IMR-90 (cell line): ENCODE results near the gene RASAL1. TPM values are rescaled to one million over a fixed set of nuclear protein-coding genes. Genes with fewer than 3 reads are reported as not detected.

ENCODE experiments used
- ATAC-seq: fragments of 200-7000 bp; cut with Tn5 transposase; 2 replicates; pipeline ENCODE4 v1.9.1; 2020; ENCODE audit warnings: low read depth, mild to moderate bottlenecking, moderate library complexity
- BruUV-seq: library from RNA; stranded (reverse); fragments of 400-500 nt; replicated peaks from 2 replicates; lab custom pipeline; 2021; lab: Mats Ljungman, UMichigan
- CTCF ChIA-PET: fragments of 300-600 bp; formaldehyde crosslinking; extraction: SDS; loops from one replicate; lab custom pipeline; 2021; ENCODE audit warnings: antibody characterized with exemption; lab: Yijun Ruan, JAX
- POLR2A ChIA-PET: fragments of 300-600 bp; sonication (Branson Sonifier 250); formaldehyde crosslinking; loops from one replicate; lab custom pipeline; 2022; ENCODE audit warnings: antibody characterized with exemption; ENCODE audit not compliant: unreplicated experiment; lab: Charles Lee
- DNase-seq: peaks from one replicate; pipeline ENCODE4 v3.0.0; 2013
- H2AFZ ChIP-seq: replicated peaks from 2 replicates; pipeline ENCODE3; 2013; ENCODE audit warnings: low read length, mild to moderate bottlenecking; ENCODE audit not compliant: poor library complexity
- H2AK5ac ChIP-seq: 2 replicates; pipeline ENCODE4 v1.6.1; 2013; ENCODE audit warnings: low read depth, low read length, inconsistent platforms
- H2AK9ac ChIP-seq: replicated peaks from 2 replicates; pipeline ENCODE3; 2013; ENCODE audit warnings: mild to moderate bottlenecking, low read depth, low read length, moderate library complexity; ENCODE audit not compliant: poor library complexity
- H2BK120ac ChIP-seq: 2 replicates; pipeline ENCODE4 v1.6.1; 2013; ENCODE audit warnings: low read depth, low read length, inconsistent platforms
- H2BK15ac ChIP-seq: 3 replicates; pipeline ENCODE4 v1.6.1; 2013; ENCODE audit warnings: low read depth, low read length, inconsistent platforms
- H2BK20ac ChIP-seq: 2 replicates; pipeline ENCODE4 v1.6.1; 2013; ENCODE audit warnings: low read depth, mild to moderate bottlenecking, inconsistent platforms, low read length, moderate library complexity
- H2BK5ac ChIP-seq: 2 replicates; pipeline ENCODE4 v1.6.1; 2013; ENCODE audit warnings: mild to moderate bottlenecking, low read depth, low read length, inconsistent platforms; ENCODE audit not compliant: poor library complexity, severe bottlenecking
- H3K14ac ChIP-seq: replicated peaks from 2 replicates; pipeline ENCODE4 v1.6.1; 2013; ENCODE audit warnings: low read depth, low read length, inconsistent platforms
- H3K18ac ChIP-seq: 2 replicates; pipeline ENCODE4 v1.6.1; 2013; ENCODE audit warnings: low read depth, low read length, control low read depth
- H3K23ac ChIP-seq: 2 replicates; pipeline ENCODE4 v1.6.1; 2013; ENCODE audit warnings: low read depth, low read length, inconsistent platforms
- H3K27ac ChIP-seq: 2 replicates; pipeline ENCODE4 v1.5.1; 2013; ENCODE audit warnings: mild to moderate bottlenecking, control low read depth, low read length; ENCODE audit not compliant: insufficient read depth
- H3K27me3 ChIP-seq: 2 replicates; pipeline ENCODE4 v1.6.1; 2013; ENCODE audit warnings: low read length; ENCODE audit not compliant: control insufficient read depth, insufficient read depth
- H3K36me3 ChIP-seq: 2 replicates; pipeline ENCODE4 v1.6.1; 2013; ENCODE audit warnings: low read length, mixed read lengths; ENCODE audit not compliant: control insufficient read depth, insufficient read depth
- H3K4ac ChIP-seq: 2 replicates; pipeline ENCODE4 v1.6.1; 2013; ENCODE audit warnings: low read depth, low read length, inconsistent platforms
- H3K4me1 ChIP-seq: 2 replicates; pipeline ENCODE4 v1.6.1; 2013; ENCODE audit warnings: low read length, mixed read lengths; ENCODE audit not compliant: control insufficient read depth, insufficient read depth
- H3K4me2 ChIP-seq: 2 replicates; pipeline ENCODE4 v1.6.1; 2013; ENCODE audit warnings: low read depth, mild to moderate bottlenecking, control low read depth, low read length, moderate library complexity
- H3K4me3 ChIP-seq: 2 replicates; pipeline ENCODE4 v1.5.1; 2013; ENCODE audit warnings: low read depth, mild to moderate bottlenecking, control low read depth, low read length, moderate library complexity; ENCODE audit not compliant: insufficient read depth
- H3K56ac ChIP-seq: 2 replicates; pipeline ENCODE4 v1.6.1; 2013; ENCODE audit warnings: low read length, inconsistent platforms; ENCODE audit not compliant: insufficient read depth; ENCODE audit errors: extremely low read depth
- H3K79me1 ChIP-seq, 2 experiments: 2 replicates each; pipeline ENCODE4 v1.6.1; 2013; ENCODE audit warnings: low read length in 2 of 2, inconsistent platforms in 1 of 2, low read depth in 1 of 2
- H3K9ac ChIP-seq: 2 replicates; pipeline ENCODE4 v1.6.1; 2013; ENCODE audit warnings: low read depth, low read length, control low read depth
- H3K9me1 ChIP-seq: 2 replicates; pipeline ENCODE4 v1.6.1; 2013; ENCODE audit warnings: low read length, inconsistent platforms; ENCODE audit not compliant: insufficient read depth
- H3K9me3 ChIP-seq: 2 replicates; pipeline ENCODE4 v1.6.1; 2013; ENCODE audit warnings: low read length; ENCODE audit not compliant: control insufficient read depth, insufficient read depth
- H4K20me1 ChIP-seq: 2 replicates; pipeline ENCODE4 v1.6.1; 2013; ENCODE audit warnings: low read length, inconsistent platforms; ENCODE audit not compliant: insufficient read depth
- H4K5ac ChIP-seq: 2 replicates; pipeline ENCODE4 v1.6.1; 2013; ENCODE audit warnings: mild to moderate bottlenecking, low read depth, low read length, control low read depth
- H4K8ac ChIP-seq, 2 experiments: 2 replicates each; pipeline ENCODE4 v1.6.1; 2013; ENCODE audit warnings: low read depth in 2 of 2, low read length in 2 of 2, control low read depth in 1 of 2, inconsistent platforms in 1 of 2
- H4K91ac ChIP-seq: 2 replicates; pipeline ENCODE4 v1.6.1; 2013; ENCODE audit warnings: low read depth, low read length, inconsistent platforms; ENCODE audit not compliant: insufficient read depth
- BHLHE40 ChIP-seq: fragments of 150-350 bp; IDR thresholded peaks from 2 replicates; pipeline ENCODE4 v1.6.1; 2016; ENCODE audit warnings: mild to moderate bottlenecking, low read depth, low read length
- CEBPB ChIP-seq: IDR thresholded peaks from 2 replicates; pipeline ENCODE4 v1.6.1; 2012; ENCODE audit warnings: low read depth, low read length, improper control_type of control experiment
- CHD1 ChIP-seq: IDR thresholded peaks from 2 replicates; pipeline ENCODE4 v1.6.1; 2012; ENCODE audit warnings: low read depth, low read length, improper control_type of control experiment
- FOS ChIP-seq: fragments of 150-350 bp; IDR thresholded peaks from 2 replicates; pipeline ENCODE4 v1.6.1; 2016; ENCODE audit warnings: low read depth, low read length
- MAFK ChIP-seq: IDR thresholded peaks from 2 replicates; pipeline ENCODE4 v1.6.1; 2012; ENCODE audit warnings: low read depth, low read length, improper control_type of control experiment
- MAZ ChIP-seq: IDR thresholded peaks from 2 replicates; pipeline ENCODE4 v1.6.1; 2012; ENCODE audit warnings: low read depth, mild to moderate bottlenecking, low read length, improper control_type of control experiment, moderate library complexity, borderline replicate concordance
- MXI1 ChIP-seq: IDR thresholded peaks from 2 replicates; pipeline ENCODE4 v1.6.1; 2012; ENCODE audit warnings: low read depth, mild to moderate bottlenecking, low read length, moderate library complexity, borderline replicate concordance
- NFE2L2 ChIP-seq: fragments of 150-350 bp; IDR thresholded peaks from 2 replicates; pipeline ENCODE4 v1.6.1; 2016; ENCODE audit warnings: low read depth, mild to moderate bottlenecking, low read length
- POLR2A ChIP-seq: IDR thresholded peaks from 2 replicates; pipeline ENCODE4 v1.6.1; 2012; ENCODE audit warnings: mild to moderate bottlenecking, low read depth, low read length
- RCOR1 ChIP-seq: IDR thresholded peaks from 2 replicates; pipeline ENCODE4 v1.6.1; 2012; ENCODE audit warnings: mild to moderate bottlenecking, low read length, improper control_type of control experiment; ENCODE audit not compliant: insufficient replicate concordance
- RFX5 ChIP-seq: IDR thresholded peaks from 2 replicates; pipeline ENCODE4 v1.8.0; 2012; ENCODE audit warnings: low read depth, mild to moderate bottlenecking, low read length, moderate library complexity
- SMC3 ChIP-seq: fragments of 150-350 bp; IDR thresholded peaks from 2 replicates; pipeline ENCODE4 v1.6.1; 2016; ENCODE audit warnings: low read depth, mild to moderate bottlenecking, antibody characterized with exemption, low read length, moderate library complexity
- WGBS, 2 experiments: methylation state at CpG; one replicate each; pipeline versions ENCODE4 v1.1.5 to v1.1.7; 2013; ENCODE audit warnings: missing lambda C conversion rate in 2 of 2; ENCODE audit not compliant: insufficient read length in 1 of 2; ENCODE audit errors: extremely low coverage in 2 of 2; 5-methylcytosine and 5-hydroxymethylcytosine counted together
- dilution Hi-C: fragments of 300-500 bp; cut with HindIII; formaldehyde crosslinking; loops from one replicate; pipeline ENCODE4 v1.14.3; 2018; ENCODE audit warnings: low sequenced_read_pairs; ENCODE audit not compliant: unreplicated experiment
- in situ Hi-C: fragments of 300-500 bp; cut with MboI; formaldehyde crosslinking; loops from 3 replicates; pipeline ENCODE4 v1.14.3; 2019; ENCODE audit warnings: low sequenced_read_pairs, inconsistent platforms, mixed read lengths
- intact Hi-C: fragments of 100-400 bp; cut with micrococcal nuclease; formaldehyde crosslinking; loops from 2 replicates; pipeline ENCODE4 v1.10.0; 2022
- polyA plus RNA-seq, 3 experiments: library from polyadenylated mRNA; depleted of rRNA; stranded (reverse); fragments of >200 nt; gene quantifications; 2 replicates each; pipeline ENCODE4 v1.2.3, GENCODE V29; 2012; ENCODE audit warnings: low replicate concordance in 1 of 3
- total RNA-seq: library from RNA; depleted of rRNA; stranded (reverse); fragments of >200 nt; gene quantifications from 2 replicates; pipeline ENCODE4 v1.2.3, GENCODE V29; 2012
- TF ChIP-seq, protein P1 (sequence below): conservative IDR thresholded peaks from 2 replicates; pipeline ENCODE4 v1.5.1; 2012; ENCODE audit warnings: mild to moderate bottlenecking, low read depth, low read length, improper control_type of control experiment
- TF ChIP-seq, protein P2 (sequence below): fragments of 150-350 bp; IDR thresholded peaks from 2 replicates; pipeline ENCODE4 v1.6.1; 2016; ENCODE audit warnings: low read depth, mild to moderate bottlenecking, low read length, moderate library complexity, borderline replicate concordance

RASAL1 gene
- total and polyA plus RNA-seq, 2 of the 4 experiments (the other 2 are of a cell fraction), result not detected

DNA sequence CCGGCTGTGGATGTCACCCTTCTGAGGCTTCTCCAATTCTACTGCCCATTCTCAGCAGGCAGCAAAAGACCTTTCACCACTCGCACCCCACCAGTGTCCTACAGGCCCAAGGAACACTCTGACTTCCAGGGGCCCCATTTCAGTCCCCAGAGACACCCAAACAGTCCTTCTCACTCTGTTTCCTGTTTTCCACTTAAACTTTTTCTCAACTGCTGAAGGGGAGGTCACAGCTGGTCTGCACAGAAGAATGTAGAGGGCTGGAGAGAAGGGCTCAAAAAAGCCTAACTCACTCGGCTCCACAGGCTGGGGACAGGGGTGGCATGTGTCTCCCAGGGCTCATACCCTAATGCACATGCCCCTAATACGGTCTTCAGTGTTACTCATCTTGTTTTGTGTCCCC, 83.2 kb downstream of the RASAL1 start:
- Histone ChIP-seq H3K4ac (no peak overlapping the region), H2AK5ac (no peak overlapping the region), H2AFZ (no peak overlapping the region), H3K4me3 (no peak overlapping the region), H3K79me1 (no peaks in the 10 kb centered on the region), H2BK5ac (no peak overlapping the region), H3K4me1 (no peaks in the 10 kb centered on the region), H4K91ac (no peak overlapping the region), H4K8ac (no peak overlapping the region), H3K18ac (no peak overlapping the region), H3K23ac (no peak overlapping the region), H3K9ac (no peak overlapping the region), H2BK15ac (no peak overlapping the region), H2BK120ac (no peak overlapping the region), H4K20me1 (no peaks in the 10 kb centered on the region), H3K27ac (no peak overlapping the region), H3K27me3 (peaks cover 25% of the 10 kb centered on the region), H3K56ac (no peak overlapping the region), H2AK9ac (no peak overlapping the region), H2BK20ac (no peak overlapping the region), H3K9me3 (no peaks in the 10 kb centered on the region), H4K5ac (no peak overlapping the region), H3K9me1 (no peaks in the 10 kb centered on the region), H3K36me3 (no peaks in the 10 kb centered on the region), H3K4me2 (no peak overlapping the region), H3K14ac (no peak overlapping the region)
- 0% methylated on average over 1 of the region's 4 CpGs; no CpG with 5 or more reads in 1 of the 2 experiments for WGBS, 2 experiments
- no peak for TF ChIP-seq FOS
- no peak for TF ChIP-seq NFE2L2
- TF ChIP-seq, protein P1, sequence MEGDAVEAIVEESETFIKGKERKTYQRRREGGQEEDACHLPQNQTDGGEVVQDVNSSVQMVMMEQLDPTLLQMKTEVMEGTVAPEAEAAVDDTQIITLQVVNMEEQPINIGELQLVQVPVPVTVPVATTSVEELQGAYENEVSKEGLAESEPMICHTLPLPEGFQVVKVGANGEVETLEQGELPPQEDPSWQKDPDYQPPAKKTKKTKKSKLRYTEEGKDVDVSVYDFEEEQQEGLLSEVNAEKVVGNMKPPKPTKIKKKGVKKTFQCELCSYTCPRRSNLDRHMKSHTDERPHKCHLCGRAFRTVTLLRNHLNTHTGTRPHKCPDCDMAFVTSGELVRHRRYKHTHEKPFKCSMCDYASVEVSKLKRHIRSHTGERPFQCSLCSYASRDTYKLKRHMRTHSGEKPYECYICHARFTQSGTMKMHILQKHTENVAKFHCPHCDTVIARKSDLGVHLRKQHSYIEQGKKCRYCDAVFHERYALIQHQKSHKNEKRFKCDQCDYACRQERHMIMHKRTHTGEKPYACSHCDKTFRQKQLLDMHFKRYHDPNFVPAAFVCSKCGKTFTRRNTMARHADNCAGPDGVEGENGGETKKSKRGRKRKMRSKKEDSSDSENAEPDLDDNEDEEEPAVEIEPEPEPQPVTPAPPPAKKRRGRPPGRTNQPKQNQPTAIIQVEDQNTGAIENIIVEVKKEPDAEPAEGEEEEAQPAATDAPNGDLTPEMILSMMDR, result no peak
- TF ChIP-seq POLR2A, result no peak
- no peak for TF ChIP-seq RCOR1
- no peak for TF ChIP-seq MAFK
- TF ChIP-seq MXI1, result no peak
- no peak for TF ChIP-seq RFX5
- no peak for TF ChIP-seq CHD1
- no peak for TF ChIP-seq SMC3
- no peak for TF ChIP-seq BHLHE40
- no peak for TF ChIP-seq MAZ
- no peak for TF ChIP-seq CEBPB
- TF ChIP-seq, protein P2, sequence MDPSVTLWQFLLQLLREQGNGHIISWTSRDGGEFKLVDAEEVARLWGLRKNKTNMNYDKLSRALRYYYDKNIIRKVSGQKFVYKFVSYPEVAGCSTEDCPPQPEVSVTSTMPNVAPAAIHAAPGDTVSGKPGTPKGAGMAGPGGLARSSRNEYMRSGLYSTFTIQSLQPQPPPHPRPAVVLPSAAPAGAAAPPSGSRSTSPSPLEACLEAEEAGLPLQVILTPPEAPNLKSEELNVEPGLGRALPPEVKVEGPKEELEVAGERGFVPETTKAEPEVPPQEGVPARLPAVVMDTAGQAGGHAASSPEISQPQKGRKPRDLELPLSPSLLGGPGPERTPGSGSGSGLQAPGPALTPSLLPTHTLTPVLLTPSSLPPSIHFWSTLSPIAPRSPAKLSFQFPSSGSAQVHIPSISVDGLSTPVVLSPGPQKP, result no peak
- DNase-seq (no peak), ATAC-seq (no peak)
- in situ Hi-C loops (no loop called here), dilution Hi-C loops (no loop called here), intact Hi-C loops (no loop called here)
- ChIA-PET CTCF (no interaction called here), POLR2A (no interaction called here)
- no TSS peak for BruUV-seq
